H1 (cell line): ENCODE data around the gene MED23. TPM values are rescaled to one million over a fixed set of nuclear protein-coding genes. Genes with fewer than 3 reads are reported as not detected.

Experiments used
- CTCF ChIA-PET: fragments of 300-600 bp; sonication (Branson Sonifier 250); formaldehyde crosslinking; loops from one replicate; lab custom pipeline; 2021; ENCODE audit not compliant: partially characterized antibody; lab: Charles Lee
- POLR2A ChIA-PET: fragments of 300-600 bp; sonication (Branson Sonifier 250); formaldehyde crosslinking; loops from one replicate; lab custom pipeline; 2021; ENCODE audit warnings: inconsistent platforms; ENCODE audit not compliant: partially characterized antibody; lab: Charles Lee
- DNase-seq, 2 experiments: peaks; one replicate each; pipeline versions ENCODE4 v3.0.0 to v3.0.0-alpha.2; 2010 to 2022; ENCODE audit warnings: low spot score in 2 of 2, low read depth in 1 of 2, mixed read lengths in 1 of 2
- FAIRE-seq: peaks from 2 replicates; lab custom pipeline; 2011; peaks lifted over from hg19 to GRCh38; lab: Jason Lieb, UNC
- H2AFZ ChIP-seq: 2 replicates; pipeline ENCODE4 v1.8.1; 2012; ENCODE audit warnings: low read length, inconsistent platforms
- H2AK5ac ChIP-seq: 2 replicates; pipeline ENCODE4 v1.6.1; 2013; ENCODE audit warnings: low read depth, low read length
- H2BK120ac ChIP-seq: replicated peaks from 2 replicates; pipeline ENCODE3; 2013; ENCODE audit warnings: low read depth, low read length, inconsistent platforms
- H2BK12ac ChIP-seq: 2 replicates; pipeline ENCODE4 v1.6.1; 2013; ENCODE audit warnings: low read depth, low read length
- H2BK15ac ChIP-seq: 2 replicates; pipeline ENCODE4 v1.6.1; 2013; ENCODE audit warnings: low read length
- H2BK20ac ChIP-seq: 2 replicates; pipeline ENCODE4 v1.6.1; 2013; ENCODE audit warnings: low read length
- H2BK5ac ChIP-seq: 2 replicates; pipeline ENCODE4 v1.6.1; 2013; ENCODE audit warnings: low read depth, low read length
- H3K14ac ChIP-seq: 2 replicates; pipeline ENCODE4 v1.6.1; 2013; ENCODE audit warnings: inconsistent platforms; ENCODE audit not compliant: insufficient read length
- H3K18ac ChIP-seq: 2 replicates; pipeline ENCODE4 v1.6.1; 2013; ENCODE audit warnings: low read length; ENCODE audit errors: extremely low read depth
- H3K23ac ChIP-seq: 2 replicates; pipeline ENCODE4 v1.6.1; 2013; ENCODE audit warnings: inconsistent platforms; ENCODE audit not compliant: insufficient read length
- H3K23me2 ChIP-seq: 2 replicates; pipeline ENCODE4 v1.6.1; 2013; ENCODE audit warnings: low read depth, low read length
- H3K27ac ChIP-seq: 2 replicates; pipeline ENCODE4 v1.6.1; 2011; ENCODE audit warnings: low read depth, low read length, inconsistent platforms
- H3K27me3 ChIP-seq, 4 experiments: replicated peaks in 1 of 4; 1 replicate in 1 of 4; 2 replicates in 3 of 4; pipeline versions ENCODE4 v1.6.1 to v1.8.1; 2011 to 2013; ENCODE audit warnings: low read length in 3 of 4, mild to moderate bottlenecking in 3 of 4, inconsistent platforms in 2 of 4, mixed read lengths in 2 of 4, moderate library complexity in 1 of 4; ENCODE audit not compliant: control insufficient read depth in 3 of 4, insufficient read depth in 3 of 4; ENCODE audit errors: extremely low read depth in 1 of 4
- H3K36me3 ChIP-seq, 4 experiments: 2 replicates each; pipeline versions ENCODE4 v1.6.1 to v1.8.1; 2011 to 2013; ENCODE audit warnings: mild to moderate bottlenecking in 4 of 4, low read length in 3 of 4, moderate library complexity in 2 of 4, control low read depth in 1 of 4, inconsistent platforms in 1 of 4; ENCODE audit not compliant: insufficient read depth in 4 of 4, control insufficient read depth in 2 of 4
- H3K4ac ChIP-seq: replicated peaks from 2 replicates; pipeline ENCODE3; 2013; ENCODE audit warnings: low read length, low read depth, mixed read lengths, inconsistent platforms; ENCODE audit not compliant: insufficient read length
- H3K4me1 ChIP-seq, 4 experiments: replicated peaks in 1 of 4; 1 replicate in 1 of 4; 2 replicates in 3 of 4; pipeline versions ENCODE4 v1.6.1 to v1.8.1; 2011 to 2013; ENCODE audit warnings: low read length in 3 of 4, inconsistent platforms in 2 of 4, mixed read lengths in 1 of 4; ENCODE audit not compliant: insufficient read depth in 4 of 4, control insufficient read depth in 3 of 4
- H3K4me2 ChIP-seq, 2 experiments: 2 replicates each; pipeline versions ENCODE4 v1.6.1 to v1.8.1; 2011 to 2013; ENCODE audit warnings: low read depth in 2 of 2, low read length in 2 of 2, control low read depth in 1 of 2, inconsistent platforms in 1 of 2, mild to moderate bottlenecking in 1 of 2; ENCODE audit not compliant: insufficient read depth in 1 of 2
- H3K4me3 ChIP-seq, 4 experiments: fragments of 200-600, 300-600 bp in 1 of 4; sonication (generic), shearing (Covaris generic), sonication (Bioruptor Twin) in 1 of 4; 2 replicates each; pipeline versions ENCODE4 v1.5.1 to v1.8.1; 2011 to 2016; ENCODE audit warnings: low read length in 4 of 4, low read depth in 3 of 4, control low read depth in 2 of 4, inconsistent platforms in 2 of 4, mild to moderate bottlenecking in 2 of 4, mixed read lengths in 1 of 4, moderate library complexity in 1 of 4; ENCODE audit not compliant: insufficient read depth in 2 of 4; ENCODE audit errors: extremely low read depth in 1 of 4
- H3K56ac ChIP-seq: replicated peaks from 2 replicates; pipeline ENCODE3; 2013; ENCODE audit warnings: low read depth, mild to moderate bottlenecking, mixed read lengths, low read length, inconsistent platforms; ENCODE audit not compliant: insufficient read length
- H3K79me1 ChIP-seq: 2 replicates; pipeline ENCODE4 v1.6.1; 2013; ENCODE audit warnings: low read depth, low read length, control low read depth
- H3K79me2 ChIP-seq, 2 experiments: 2 replicates each; pipeline versions ENCODE4 v1.6.1 to v1.8.1; 2012 to 2013; ENCODE audit warnings: low read length in 2 of 2, mild to moderate bottlenecking in 2 of 2, inconsistent platforms in 1 of 2; ENCODE audit not compliant: insufficient read depth in 2 of 2, control insufficient read depth in 1 of 2
- H3K9ac ChIP-seq, 4 experiments: replicated peaks in 1 of 4; 1 replicate in 1 of 4; 2 replicates in 3 of 4; pipeline versions ENCODE4 v1.6.1 to v1.8.1; 2011 to 2013; ENCODE audit warnings: low read depth in 3 of 4, low read length in 3 of 4, control low read depth in 2 of 4, mild to moderate bottlenecking in 2 of 4, moderate library complexity in 2 of 4, inconsistent platforms in 1 of 4; ENCODE audit errors: extremely low read depth in 1 of 4
- H3K9me3 ChIP-seq, 2 experiments: 2 replicates each; pipeline versions ENCODE4 v1.6.1 to v1.8.1; 2012 to 2013; ENCODE audit warnings: mild to moderate bottlenecking in 2 of 2, moderate library complexity in 2 of 2, control low read depth in 1 of 2, inconsistent platforms in 1 of 2, low read depth in 1 of 2, low read length in 1 of 2, mixed read lengths in 1 of 2; ENCODE audit not compliant: insufficient read depth in 2 of 2
- H4K20me1 ChIP-seq, 2 experiments: replicated peaks in 1 of 2; 2 replicates each; pipeline versions ENCODE3 to v1.8.1; 2011 to 2013; ENCODE audit warnings: inconsistent platforms in 2 of 2, low read length in 2 of 2, mild to moderate bottlenecking in 1 of 2; ENCODE audit not compliant: insufficient read depth in 2 of 2, control insufficient read depth in 1 of 2
- H4K5ac ChIP-seq: 2 replicates; pipeline ENCODE4 v1.6.1; 2013; ENCODE audit warnings: low read length, low read depth, mixed read lengths, inconsistent platforms; ENCODE audit not compliant: insufficient read length
- H4K8ac ChIP-seq: 2 replicates; pipeline ENCODE4 v1.8.0; 2013; ENCODE audit warnings: mild to moderate bottlenecking, moderate library complexity, low read length, inconsistent platforms; ENCODE audit not compliant: insufficient read depth; ENCODE audit errors: extremely low read depth
- H4K91ac ChIP-seq: replicated peaks from 2 replicates; pipeline ENCODE3; 2013; ENCODE audit warnings: low read length, mixed read lengths, inconsistent platforms; ENCODE audit not compliant: insufficient read length
- ASH2L ChIP-seq: fragments of 200-600, 300-600 bp; sonication (generic); IDR thresholded peaks from one replicate; pipeline ENCODE4 v1.7.1; 2017; ENCODE audit warnings: low read length
- BCL11A ChIP-seq, 2 experiments: IDR thresholded peaks; one replicate each; pipeline ENCODE4 v1.6.1; 2011; ENCODE audit warnings: low read depth in 2 of 2, low read length in 2 of 2, mild to moderate bottlenecking in 2 of 2
- GTF2F1 ChIP-seq: IDR thresholded peaks from 2 replicates; pipeline ENCODE4 v1.6.1; 2012; ENCODE audit warnings: low read depth, low read length, improper control_type of control experiment, borderline replicate concordance
- POLR2AphosphoS5 ChIP-seq: IDR thresholded peaks from 2 replicates; pipeline ENCODE4 v1.6.1; 2011; ENCODE audit warnings: low read depth, low read length
- POU5F1 ChIP-seq: IDR thresholded peaks from 2 replicates; pipeline ENCODE4 v1.6.1; 2011; ENCODE audit warnings: low read depth, mild to moderate bottlenecking, low read length, moderate library complexity
- RAD21 ChIP-seq, 2 experiments: IDR thresholded peaks in 1 of 2; conservative IDR thresholded peaks in 1 of 2; 2 replicates each; pipeline ENCODE4 v1.6.1; 2011; ENCODE audit warnings: low read depth in 2 of 2, low read length in 2 of 2, improper control_type of control experiment in 1 of 2, inconsistent platforms in 1 of 2, mild to moderate bottlenecking in 1 of 2, moderate library complexity in 1 of 2
- SP4 ChIP-seq: IDR thresholded peaks from 2 replicates; pipeline ENCODE4 v1.6.1; 2012; ENCODE audit warnings: low read length, inconsistent platforms
- SRF ChIP-seq: IDR thresholded peaks from 2 replicates; pipeline ENCODE4 v1.6.1; 2011; ENCODE audit warnings: mild to moderate bottlenecking, low read depth, low read length, moderate library complexity
- TBP ChIP-seq: IDR thresholded peaks from 2 replicates; pipeline ENCODE4 v1.6.1; 2011; ENCODE audit warnings: low read depth, low read length, improper control_type of control experiment
- YY1 ChIP-seq: IDR thresholded peaks from 2 replicates; pipeline ENCODE4 v1.6.1; 2011; ENCODE audit warnings: low read depth, mild to moderate bottlenecking, low read length
- WGBS, 2 experiments: shearing (Covaris generic) in 1 of 2; methylation state at CpG; one replicate each; pipeline versions ENCODE4 v1.1.6 to v1.1.7; 2013 to 2015; ENCODE audit warnings: low lambda C conversion rate in 2 of 2, mixed read lengths in 2 of 2, inconsistent platforms in 1 of 2, low coverage in 1 of 2, missing lambda C conversion rate in 1 of 2; ENCODE audit not compliant: insufficient replicate concordance in 2 of 2, insufficient coverage in 1 of 2, insufficient read length in 1 of 2; ENCODE audit errors: extremely low coverage in 1 of 2, missing lambda C conversion rate in 1 of 2; 5-methylcytosine and 5-hydroxymethylcytosine counted together
- polyA plus RNA-seq, 7 experiments: library from polyadenylated mRNA; depleted of rRNA in 3 of 7; stranded (reverse) in 5 of 7; unstranded in 2 of 7; fragments of >200 nt in 5 of 7; fragments of 200-250 nt in 2 of 7; gene quantifications; 1 replicate in 5 of 7; 2 replicates in 1 of 7; 4 replicates in 1 of 7; pipeline versions ENCODE4 v1.2.1 to v1.2.3, GENCODE V29; 2011 to 2013; ENCODE audit warnings: missing spikeins in 2 of 7, mixed read lengths in 2 of 7
- total RNA-seq: library from RNA; stranded (reverse); fragmentation: NEBNext Ultra II Directional; extraction: Animal tissue kit (Norgen Biotek cat#: 25700); gene quantifications from 2 replicates; pipeline ENCODE4 v1.2.1, GENCODE V29; 2021
- TF ChIP-seq, protein P1 (sequence below), 3 experiments: IDR thresholded peaks; 1 replicate in 2 of 3; 2 replicates in 1 of 3; pipeline versions ENCODE4 v1.5.1 to v1.6.1; 2011; ENCODE audit warnings: low read length in 3 of 3, mild to moderate bottlenecking in 3 of 3, inconsistent platforms in 2 of 3, low read depth in 1 of 3, moderate library complexity in 1 of 3; ENCODE audit not compliant: insufficient read depth in 1 of 3; ENCODE audit errors: control extremely low read depth in 1 of 3

Gene MED23
- total and polyA plus RNA-seq, 2 of the 8 experiments (the other 6 are each of a cell fraction or from before 2014, with no cell fraction given), result 10.5 to 13.0 TPM

- Histone ChIP-seq H3K79me1 (no peaks in the 10 kb centered on the region), H3K36me3 (no peaks in the 10 kb centered on the region), H3K4me2 (no peak overlapping the region), H3K9ac (no peak overlapping the region), H3K4me1 (no peaks in the 10 kb centered on the region), H2BK20ac (no peak overlapping the region), H4K5ac (no peak overlapping the region), H2AK5ac (no peak overlapping the region), H3K14ac (no peak overlapping the region), H4K8ac (no peak overlapping the region), H3K18ac (no peak overlapping the region), H2BK15ac (no peak overlapping the region), H3K9me3 (no peaks in the 10 kb centered on the region), H4K91ac (no peak overlapping the region), H3K27ac (no peak overlapping the region), H3K27me3 (no peaks in the 10 kb centered on the region), H3K23ac (no peak overlapping the region), H2BK12ac (no peak overlapping the region), H3K4me3 (no peak overlapping the region), H4K20me1 (no peaks in the 10 kb centered on the region), H3K23me2 (no peaks in the 10 kb centered on the region), H2BK120ac (no peak overlapping the region), H3K79me2 (no peaks in the 10 kb centered on the region), H3K4ac (no peak overlapping the region), H2AFZ (no peak overlapping the region), H3K56ac (no peak overlapping the region), H2BK5ac (no peak overlapping the region)
- ChIA-PET POLR2A (no interaction called here), CTCF (interaction anchor here (0.6 to 3.2 kb wide), 6 partner anchors 9 to 631 kb away, joined by 3 to 14 read pairs (median 5); partner anchors contain the start of gene MED23)
- WGBS, 2 experiments, result 89% methylated on average over 6 of the region's 6 CpGs; no CpG with 5 or more reads in 1 of the 2 experiments
- FAIRE-seq, result no peak
- DNase-seq, result no peak
- TF ChIP-seq POLR2AphosphoS5 (no peak), BCL11A (IDR thresholded peaks at IDR 0.05; ENCODE audit: low read depth in 2 of 2, low read length in 2 of 2) (no peak), RAD21 (IDR thresholded peaks at IDR 0.05 in 1 of 2, conservative IDR thresholded peaks at IDR 0.05 in 1 of 2; ENCODE audit: low read depth in 2 of 2, low read length in 2 of 2) (no peak), SRF (no peak), ASH2L (no peak), SP4 (no peak), POU5F1 (no peak), YY1 (no peak), TBP (no peak), GTF2F1 (no peak)
- TF ChIP-seq, protein P1, sequence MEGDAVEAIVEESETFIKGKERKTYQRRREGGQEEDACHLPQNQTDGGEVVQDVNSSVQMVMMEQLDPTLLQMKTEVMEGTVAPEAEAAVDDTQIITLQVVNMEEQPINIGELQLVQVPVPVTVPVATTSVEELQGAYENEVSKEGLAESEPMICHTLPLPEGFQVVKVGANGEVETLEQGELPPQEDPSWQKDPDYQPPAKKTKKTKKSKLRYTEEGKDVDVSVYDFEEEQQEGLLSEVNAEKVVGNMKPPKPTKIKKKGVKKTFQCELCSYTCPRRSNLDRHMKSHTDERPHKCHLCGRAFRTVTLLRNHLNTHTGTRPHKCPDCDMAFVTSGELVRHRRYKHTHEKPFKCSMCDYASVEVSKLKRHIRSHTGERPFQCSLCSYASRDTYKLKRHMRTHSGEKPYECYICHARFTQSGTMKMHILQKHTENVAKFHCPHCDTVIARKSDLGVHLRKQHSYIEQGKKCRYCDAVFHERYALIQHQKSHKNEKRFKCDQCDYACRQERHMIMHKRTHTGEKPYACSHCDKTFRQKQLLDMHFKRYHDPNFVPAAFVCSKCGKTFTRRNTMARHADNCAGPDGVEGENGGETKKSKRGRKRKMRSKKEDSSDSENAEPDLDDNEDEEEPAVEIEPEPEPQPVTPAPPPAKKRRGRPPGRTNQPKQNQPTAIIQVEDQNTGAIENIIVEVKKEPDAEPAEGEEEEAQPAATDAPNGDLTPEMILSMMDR (IDR thresholded peaks at IDR 0.05; ENCODE audit: control extremely low read depth in 1 of 3, insufficient read depth in 1 of 3, low read depth in 1 of 3, low read length in 3 of 3), result no peak
These were observed 80.6 kb downstream of the MED23 start for GRCh38 chr6:131547488-131547887.
